ENCODE data around the gene SH3PXD2A.

SH3PXD2A gene

GRCh38 chr10:103710490-103710889 lies 144.9 kb downstream of the SH3PXD2A start:
- TF ChIP-seq, protein P1, sequence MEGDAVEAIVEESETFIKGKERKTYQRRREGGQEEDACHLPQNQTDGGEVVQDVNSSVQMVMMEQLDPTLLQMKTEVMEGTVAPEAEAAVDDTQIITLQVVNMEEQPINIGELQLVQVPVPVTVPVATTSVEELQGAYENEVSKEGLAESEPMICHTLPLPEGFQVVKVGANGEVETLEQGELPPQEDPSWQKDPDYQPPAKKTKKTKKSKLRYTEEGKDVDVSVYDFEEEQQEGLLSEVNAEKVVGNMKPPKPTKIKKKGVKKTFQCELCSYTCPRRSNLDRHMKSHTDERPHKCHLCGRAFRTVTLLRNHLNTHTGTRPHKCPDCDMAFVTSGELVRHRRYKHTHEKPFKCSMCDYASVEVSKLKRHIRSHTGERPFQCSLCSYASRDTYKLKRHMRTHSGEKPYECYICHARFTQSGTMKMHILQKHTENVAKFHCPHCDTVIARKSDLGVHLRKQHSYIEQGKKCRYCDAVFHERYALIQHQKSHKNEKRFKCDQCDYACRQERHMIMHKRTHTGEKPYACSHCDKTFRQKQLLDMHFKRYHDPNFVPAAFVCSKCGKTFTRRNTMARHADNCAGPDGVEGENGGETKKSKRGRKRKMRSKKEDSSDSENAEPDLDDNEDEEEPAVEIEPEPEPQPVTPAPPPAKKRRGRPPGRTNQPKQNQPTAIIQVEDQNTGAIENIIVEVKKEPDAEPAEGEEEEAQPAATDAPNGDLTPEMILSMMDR (IDR thresholded peaks at IDR 0.05; ENCODE audit: low read depth, low read length, missing control alignments): no peak
- in situ Hi-C loops (cut with HindIII; ENCODE audit: low sequenced_read_pairs): loop anchor here (10.0 kb wide), 1 partner anchor 144 kb away; the partner anchor contains the start of gene SH3PXD2A
- DNase-seq (ENCODE audit: low read depth): no peak
- H3K4me3 ChIP-seq (ENCODE audit: low read depth, low read length): no peak overlapping the region

GRCh38 chr10:103709341-103709920 lies 145.9 kb downstream of the SH3PXD2A start:
- in situ Hi-C loops (cut with HindIII; ENCODE audit: low sequenced_read_pairs): loop anchor here (5.0 kb wide), 1 partner anchor 102 kb away; no protein-coding TSS in a partner anchor
- H3K4me3 ChIP-seq (ENCODE audit: low read depth, low read length): no peak overlapping the region
- TF ChIP-seq, protein P1 (IDR thresholded peaks at IDR 0.05; ENCODE audit: low read depth, low read length, missing control alignments): no peak
- DNase-seq (ENCODE audit: low read depth): no peak

DNA sequence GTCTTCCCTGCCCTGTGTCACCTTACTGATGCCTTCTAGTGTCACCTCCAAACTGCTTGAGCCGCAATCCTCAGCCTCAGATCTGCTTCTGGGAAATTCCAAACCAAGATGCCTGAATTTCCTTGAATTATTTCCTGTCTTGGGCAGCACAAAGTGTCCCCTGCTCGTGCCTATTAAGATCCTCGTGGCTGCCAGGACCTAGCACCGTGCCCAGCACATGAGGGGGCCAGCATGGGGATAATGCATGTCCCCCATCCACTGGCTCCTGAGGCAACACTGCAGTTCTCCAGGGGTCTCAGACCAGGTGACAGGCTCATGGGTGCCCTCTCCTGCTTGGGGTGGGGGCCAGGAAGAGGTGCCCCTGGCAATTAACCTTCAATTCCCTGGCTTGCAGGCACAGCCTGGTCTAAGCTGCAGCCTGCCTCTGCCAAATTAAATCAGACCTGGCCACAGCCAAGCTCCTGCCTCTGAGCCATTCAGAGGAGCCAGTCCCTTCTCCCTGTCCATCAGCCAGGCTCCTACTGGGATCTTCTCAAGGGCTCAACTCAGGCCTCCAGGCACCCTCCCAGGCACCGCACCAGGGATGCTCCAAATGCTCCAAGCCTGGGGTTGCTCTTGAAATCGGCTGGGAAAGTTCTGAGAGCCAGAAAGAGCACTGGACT lies 146.6 kb downstream of the SH3PXD2A start:
- H3K4me3 ChIP-seq (ENCODE audit: low read depth, low read length): no peak overlapping the region
- DNase-seq (ENCODE audit: low read depth): no peak
- TF ChIP-seq, protein P1 (IDR thresholded peaks at IDR 0.05; ENCODE audit: low read depth, low read length, missing control alignments): no peak
- in situ Hi-C loops (cut with HindIII; ENCODE audit: low sequenced_read_pairs): loop anchor here (5.0 kb wide), 1 partner anchor 101 kb away; no protein-coding TSS in a partner anchor

GRCh38 chr10:103707956-103708626 lies 147.3 kb downstream of the SH3PXD2A start:
- DNase-seq (ENCODE audit: low read depth): no peak
- in situ Hi-C loops (cut with HindIII; ENCODE audit: low sequenced_read_pairs): loop anchor here (5.0 kb wide), 1 partner anchor 101 kb away; no protein-coding TSS in a partner anchor
- no peak overlapping the region for H3K4me3 ChIP-seq (ENCODE audit: low read depth, low read length)
- TF ChIP-seq, protein P1 (IDR thresholded peaks at IDR 0.05; ENCODE audit: low read depth, low read length, missing control alignments): no peak

GRCh38 chr10:103706762-103707161 lies 148.6 kb downstream of the SH3PXD2A start:
- DNase-seq (ENCODE audit: low read depth): no peak
- no peak overlapping the region for H3K4me3 ChIP-seq (ENCODE audit: low read depth, low read length)
- in situ Hi-C loops (cut with HindIII; ENCODE audit: low sequenced_read_pairs): loop anchor here (5.0 kb wide), 1 partner anchor 99 kb away; no protein-coding TSS in a partner anchor
- TF ChIP-seq, protein P1 (IDR thresholded peaks at IDR 0.05; ENCODE audit: low read depth, low read length, missing control alignments): no peak

DNA sequence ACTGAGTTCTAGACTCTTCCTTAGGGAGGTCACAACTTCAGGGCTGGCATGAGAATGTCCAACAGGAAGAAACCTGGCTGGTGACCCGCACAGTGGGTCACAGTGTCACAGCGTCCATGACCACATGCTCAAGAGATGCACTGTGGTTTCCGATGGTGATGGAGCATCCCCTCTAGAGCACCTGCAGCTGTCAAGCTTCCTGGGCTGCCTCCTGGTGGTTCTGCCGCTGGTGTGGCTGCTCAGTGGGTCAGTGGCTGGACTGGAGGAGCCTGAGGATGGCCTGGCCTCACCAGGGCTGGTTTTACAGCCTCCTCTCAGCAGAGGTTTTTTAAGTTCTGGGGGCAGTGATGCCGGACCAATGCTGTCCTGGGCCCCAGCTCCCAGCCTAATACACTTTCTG lies 149.3 kb downstream of the SH3PXD2A start:
- DNase-seq (ENCODE audit: low read depth): no peak
- TF ChIP-seq, protein P1 (IDR thresholded peaks at IDR 0.05; ENCODE audit: low read depth, low read length, missing control alignments): no peak
- in situ Hi-C loops (cut with HindIII; ENCODE audit: low sequenced_read_pairs): loop anchor here (5.0 kb wide), 1 partner anchor 99 kb away; no protein-coding TSS in a partner anchor
- H3K4me3 ChIP-seq (ENCODE audit: low read depth, low read length): no peak overlapping the region

Measured in astrocyte of the cerebellum (primary cell).